ENCODE measurements around the gene LEF1. TPM values are rescaled to one million over a fixed set of nuclear protein-coding genes. Genes with fewer than 3 reads are reported as not detected.

The LEF1 gene
- total and polyA plus RNA-seq, 2 donors (not counting 3 experiments of a cell fraction or from before 2014, with no cell fraction given) = 0.46 TPM; not detected in 1

GRCh38 chr4:108192056-108192455, 23.3 kb upstream of the LEF1 start:
- Histone ChIP-seq H3K79me2 (ENCODE audit: control insufficient read depth, insufficient read depth, low read length) (no peaks in the 10 kb centered on the region), H2AFZ (ENCODE audit: low read depth, low read length) (no peak overlapping the region), H3K4me2 (ENCODE audit: insufficient read depth, low read length) (no peak overlapping the region), H3K9me1 (replicated peaks; ENCODE audit: control insufficient read depth, extremely low read depth, insufficient read depth, low read length) (no peaks in the 10 kb centered on the region), H3K9me3 (replicated peaks; ENCODE audit: control insufficient read depth, insufficient read depth, low read length) (no peaks in the 10 kb centered on the region), H3K9ac (replicated peaks; ENCODE audit: extremely low read depth, insufficient read depth, low read length) (no peak overlapping the region), H3K4me1 (ENCODE audit: control insufficient read depth, extremely low read depth, insufficient read depth, low read length) (no peaks in the 10 kb centered on the region), H3K27ac (ENCODE audit: insufficient read depth, low read depth, low read length) (no peak overlapping the region), H3K4me3 (replicated peaks in 1 of 3; ENCODE audit: insufficient read depth in 1 of 3, low read depth in 1 of 3, low read length in 3 of 3) (no peak overlapping the region), H3K27me3 (ENCODE audit: control insufficient read depth in 2 of 2, insufficient read depth in 2 of 2, low read length in 2 of 2) (peaks cover 0 to 3% of the 10 kb centered on the region in 2 experiments), H4K20me1 (replicated peaks; ENCODE audit: control insufficient read depth, extremely low read depth, insufficient read depth, low read length) (no peaks in the 10 kb centered on the region), H3K36me3 (ENCODE audit: control insufficient read depth in 2 of 2, extremely low read depth in 1 of 2, insufficient read depth in 2 of 2, low read length in 2 of 2) (no peaks in the 10 kb centered on the region)
- no peak for FAIRE-seq
- dilution Hi-C loops (cut with MboI; ENCODE audit: extremely low pct_ligation_motif_present, low sequenced_read_pairs) (no loop called here), intact Hi-C loops (cut with micrococcal nuclease) (no loop called here)
- DNase-seq (ENCODE audit: low read depth, low spot score) = no peak
- no peak for TF ChIP-seq CTCF (IDR thresholded peaks at IDR 0.05; ENCODE audit: extremely low read depth in 1 of 2, insufficient read depth in 1 of 2, low read depth in 1 of 2, low read length in 2 of 2)
- TF ChIP-seq POLR2A (IDR thresholded peaks at IDR 0.05; ENCODE audit: low read depth, low read length) = no peak
- no peak for TF ChIP-seq JUN (IDR thresholded peaks at IDR 0.05; ENCODE audit: borderline replicate concordance, insufficient read depth, insufficient read length, low read depth)
- no peak for TF ChIP-seq FOS (IDR thresholded peaks at IDR 0.05; ENCODE audit: borderline replicate concordance, insufficient read depth, low read length)
- TF ChIP-seq MAX (IDR thresholded peaks at IDR 0.05; ENCODE audit: insufficient read depth, insufficient read length) = no peak
- TF ChIP-seq MYC (IDR thresholded peaks at IDR 0.05; ENCODE audit: low read depth, low read length) = no peak
- no peak for TF ChIP-seq GATA2 (IDR thresholded peaks at IDR 0.05; ENCODE audit: insufficient read depth, insufficient read length, low read depth, low read length)
- TF ChIP-seq POLR2AphosphoS5 (IDR thresholded peaks at IDR 0.05; ENCODE audit: insufficient read depth, low read depth, low read length) = no peak
- no peak for TF ChIP-seq EZH2 (IDR thresholded peaks at IDR 0.05; ENCODE audit: borderline replicate concordance, low read depth, low read length, severe bottlenecking)
- ChIA-PET CTCF (no interaction called here), POLR2A (no interaction called here)
- no TSS peak for BruUV-seq (replicated peaks)

Data from endothelial cell of umbilical vein (primary cell).